Measurements from ENCODE around the gene LIF.
"Not testable (repeated sequence)": the region's sequence is repeated elsewhere in the genome, so short reads cannot be mapped to it uniquely, and the experiment has no call there.

LIF gene

DNA sequence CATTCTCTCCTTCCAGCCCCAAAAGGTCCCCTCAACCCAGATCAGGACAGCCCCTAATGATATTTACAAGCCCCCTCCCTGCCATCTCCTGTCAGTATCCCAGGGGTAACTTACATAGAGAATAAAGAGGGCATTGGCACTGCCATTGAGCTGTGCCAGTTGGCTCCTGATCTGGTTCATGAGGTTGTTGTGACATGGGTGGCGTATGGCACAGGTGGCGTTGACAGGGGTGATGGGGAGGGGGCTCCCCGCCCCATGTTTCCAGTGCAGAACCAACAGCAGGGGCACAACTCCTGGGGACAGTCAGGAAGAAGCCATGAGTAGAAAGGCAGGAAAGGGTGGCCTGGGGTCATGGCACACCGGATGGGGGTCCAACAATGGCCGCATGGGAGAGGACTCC, 1.9 kb downstream of the LIF start:
- DNase-seq (ENCODE audit: low read depth, low spot score), result no peak

DNA sequence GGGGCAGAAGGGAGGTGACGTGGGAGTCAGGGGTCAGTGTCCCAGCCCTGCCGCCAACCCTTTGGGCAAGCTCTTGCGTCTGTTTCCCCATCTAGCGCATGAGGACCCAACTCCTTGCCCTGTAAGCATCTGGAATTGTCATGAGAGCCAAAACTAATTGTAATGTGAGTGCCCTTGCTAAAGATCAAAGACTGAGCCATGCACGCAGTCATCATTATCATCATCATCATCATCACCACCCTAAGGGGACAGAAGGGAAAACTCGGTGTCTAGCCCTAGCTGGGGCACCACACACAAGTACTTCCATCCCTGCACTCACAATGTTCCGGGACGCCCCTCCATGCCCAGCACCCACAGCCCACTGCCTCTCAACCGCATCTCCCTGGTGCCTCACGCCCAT, 2.5 kb downstream of the LIF start:
- no peak for DNase-seq (ENCODE audit: low read depth, low spot score)

DNA sequence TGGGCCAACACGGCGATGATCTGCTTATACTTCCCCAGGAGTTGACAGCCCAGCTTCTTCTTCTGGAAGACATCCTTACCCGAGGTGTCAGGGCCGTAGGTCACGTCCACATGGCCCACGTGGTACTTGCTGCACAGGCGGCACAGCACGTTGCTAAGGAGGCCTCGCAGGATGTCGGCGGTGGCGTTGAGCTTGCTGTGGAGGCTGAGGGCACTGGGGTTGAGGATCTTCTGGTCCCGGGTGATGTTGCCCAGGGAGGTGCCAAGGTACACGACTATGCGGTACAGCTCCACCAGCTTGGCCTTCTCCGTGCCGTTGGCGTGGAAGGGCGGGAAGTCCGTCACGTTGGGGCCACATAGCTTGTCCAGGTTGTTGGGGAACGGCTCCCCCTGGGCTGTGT, 2.9 kb downstream of the LIF start:
- no peak for DNase-seq (ENCODE audit: low read depth, low spot score)

DNA sequence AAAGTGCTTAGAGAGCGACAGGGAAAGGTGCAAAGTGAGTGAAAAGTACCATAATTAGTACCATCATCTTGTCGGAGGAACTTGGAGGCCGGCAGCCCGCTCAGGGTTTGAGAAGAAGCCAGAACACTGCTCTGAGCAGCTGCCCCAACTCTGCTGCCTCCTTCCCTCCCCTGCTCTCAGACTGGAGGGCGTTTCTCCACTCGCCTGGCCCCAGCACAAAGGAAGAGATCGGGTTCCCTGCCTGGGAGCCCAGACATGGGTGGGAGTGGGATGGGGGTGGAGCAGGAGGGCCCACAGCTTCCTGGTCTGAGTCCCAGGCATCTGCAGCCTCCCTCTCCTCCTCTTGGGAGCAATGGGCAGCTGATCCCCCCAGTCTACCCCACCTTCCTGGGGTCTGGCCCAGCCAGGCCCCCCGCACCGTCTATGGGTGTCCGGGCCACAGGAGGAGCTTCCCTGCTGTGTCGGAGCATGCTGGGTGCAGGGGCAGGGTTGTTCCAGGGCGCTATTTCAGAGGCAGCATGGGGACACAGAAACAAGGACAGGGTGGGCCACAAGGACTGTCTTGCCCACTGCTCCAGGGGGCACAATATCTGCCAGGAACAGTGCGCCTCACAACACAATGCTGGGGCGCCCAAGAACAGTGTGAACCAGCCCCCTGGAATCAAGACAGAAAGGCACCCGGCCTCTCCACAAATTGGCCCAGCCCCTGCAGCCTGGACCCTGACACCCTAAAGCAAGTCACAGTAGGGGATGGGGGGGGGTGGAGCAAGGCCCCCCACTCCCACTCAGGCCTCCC, 4.8 kb downstream of the LIF start:
- DNase-seq (ENCODE audit: low read depth, low spot score), result no peak

DNA sequence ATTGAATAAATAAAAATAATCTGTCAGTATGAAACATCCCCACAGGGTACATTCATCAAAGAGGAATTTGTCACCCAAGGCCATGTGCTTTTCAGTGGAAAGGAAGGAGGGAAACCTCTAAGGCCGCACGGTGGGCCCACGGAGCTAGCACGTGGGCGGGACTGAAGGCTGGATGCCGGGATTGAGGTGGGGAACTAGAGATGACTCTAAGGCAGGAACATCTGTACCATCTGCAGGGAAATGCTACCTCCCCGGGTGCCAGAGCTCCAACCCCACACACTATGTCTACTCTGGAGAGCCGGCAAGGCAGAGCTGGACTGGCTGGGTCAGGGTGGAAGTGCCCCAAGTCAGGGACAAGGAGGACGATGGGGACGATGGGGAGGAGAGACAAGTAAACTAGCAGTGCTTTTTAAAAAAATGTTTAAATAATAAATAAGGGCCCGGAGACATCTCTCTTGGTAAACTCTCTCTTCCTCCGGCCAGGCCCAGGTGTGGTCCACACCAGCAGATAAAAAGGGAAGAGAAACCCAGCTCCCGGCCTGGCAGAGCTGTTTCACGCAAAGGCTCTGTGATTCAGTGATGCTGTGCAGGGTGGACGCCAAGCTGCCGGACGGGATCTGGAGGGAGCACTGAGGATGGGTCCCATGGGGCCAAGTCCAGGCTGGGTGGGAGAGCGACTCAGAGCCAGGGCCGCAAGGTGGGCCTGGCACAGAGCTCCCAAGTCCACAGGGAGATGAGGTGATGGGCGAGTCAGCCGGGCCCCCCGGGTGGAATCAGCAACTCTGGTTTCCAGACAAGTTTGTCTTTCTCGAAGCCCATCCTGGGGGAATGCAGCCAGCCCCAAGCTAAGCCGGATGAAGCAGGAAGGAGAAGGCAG, 5.8 kb downstream of the LIF start:
- no peak for DNase-seq (ENCODE audit: low read depth, low spot score)

DNA sequence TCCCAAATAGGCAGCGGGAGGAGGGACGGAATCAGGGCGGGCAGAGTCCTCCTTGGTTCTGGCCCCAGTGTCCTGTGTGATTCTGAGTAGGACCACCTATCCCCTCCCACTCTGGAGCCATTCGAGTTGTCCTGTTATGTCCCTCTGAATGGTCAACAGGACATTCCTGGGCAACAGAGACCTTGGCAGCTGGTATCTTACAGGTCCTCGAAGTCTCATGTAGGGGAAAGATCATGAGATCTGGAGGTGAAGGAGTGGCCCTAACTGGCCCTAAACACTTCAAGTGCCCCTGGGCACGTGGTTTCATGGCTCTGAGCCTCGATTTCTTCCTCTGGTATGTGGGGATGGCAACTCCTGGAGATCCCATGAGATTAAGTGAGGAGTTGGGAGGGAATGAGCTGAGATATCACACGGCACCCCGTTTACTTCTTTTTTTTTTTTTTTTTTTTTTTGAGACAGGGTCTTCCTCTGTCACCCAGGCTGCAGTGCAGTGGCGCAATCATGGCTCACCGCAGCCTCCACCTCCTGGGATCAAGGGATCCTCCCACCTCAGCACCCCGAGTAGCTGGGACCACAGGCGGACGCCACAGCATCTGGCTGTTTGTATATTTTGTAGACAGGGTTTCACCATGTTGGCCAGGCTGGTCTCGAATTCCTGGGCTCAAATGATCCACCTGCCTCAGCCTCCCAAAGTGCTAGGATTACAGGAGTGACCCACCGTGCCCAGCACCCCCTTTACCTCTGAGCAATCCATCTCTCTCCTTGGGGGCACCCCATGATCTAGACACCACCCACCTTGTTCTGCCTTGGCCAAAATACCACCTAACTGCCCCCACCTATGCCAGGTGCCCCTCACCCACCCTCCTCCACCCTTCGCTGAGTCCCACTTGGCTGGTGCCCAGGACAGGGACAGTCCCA, 6.8 kb downstream of the LIF start:
- DNase-seq (ENCODE audit: low read depth, low spot score), result no peak

DNA sequence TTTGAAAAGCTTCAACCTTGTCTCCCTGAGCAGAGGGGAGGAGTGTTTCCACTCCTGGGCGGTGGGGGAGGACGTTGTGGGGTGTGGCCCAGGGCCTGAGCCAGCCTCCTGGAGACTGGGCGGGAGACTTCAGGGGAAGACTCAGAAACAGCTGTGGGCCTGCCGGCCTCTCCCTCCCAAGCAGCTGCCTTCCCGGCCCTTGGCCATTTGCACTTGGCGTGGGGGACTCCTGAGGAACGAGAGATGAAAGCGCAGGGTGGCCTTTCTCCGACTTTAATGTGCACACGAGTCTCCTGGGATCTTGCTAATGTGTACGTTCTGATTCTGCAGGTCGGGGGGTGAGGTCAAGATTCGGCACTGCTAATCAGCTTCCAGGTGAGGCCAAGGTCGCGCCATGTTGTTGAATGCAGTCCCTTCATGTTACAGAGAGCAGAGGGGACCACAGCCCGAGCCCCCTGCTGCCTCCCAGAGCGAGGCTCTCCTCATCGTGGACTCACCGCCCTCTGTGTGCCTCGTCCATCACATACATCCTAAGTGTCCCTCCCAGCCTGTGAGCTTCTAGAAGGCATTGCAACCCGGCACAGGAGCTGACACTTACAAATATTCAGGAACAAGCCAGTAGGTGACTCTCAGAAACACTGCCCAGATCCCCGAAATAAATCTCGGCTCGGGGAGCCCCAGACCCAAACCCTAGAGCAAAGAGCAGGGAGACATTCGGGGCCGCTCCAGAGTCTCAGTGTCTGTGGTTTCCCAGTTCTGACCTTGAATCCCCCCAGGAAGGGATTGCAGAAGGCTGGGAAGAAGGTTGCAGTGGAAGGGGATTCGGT, 7.7 kb downstream of the LIF start:
- no peak for DNase-seq (ENCODE audit: low read depth, low spot score)

DNA sequence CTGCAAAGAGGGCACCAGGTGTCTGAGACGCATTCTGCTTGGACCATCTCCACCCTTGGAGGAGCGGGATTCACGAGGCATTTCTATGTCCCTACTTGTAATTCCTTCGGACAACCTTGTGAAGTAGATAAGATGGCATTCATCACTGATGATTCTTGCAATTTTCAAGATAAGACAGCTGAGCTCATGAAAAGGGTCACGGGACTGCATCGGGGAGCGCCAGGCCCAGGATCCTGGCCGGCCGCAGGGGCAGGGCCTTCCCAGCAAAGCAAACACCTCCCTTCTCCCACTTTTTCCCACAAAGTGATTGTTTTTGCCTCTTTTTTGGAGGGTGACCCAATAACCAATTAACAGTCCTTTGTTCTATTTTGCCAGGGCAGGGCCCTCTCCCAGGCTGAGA, 8.4 kb downstream of the LIF start:
- no peak for DNase-seq (ENCODE audit: low read depth, low spot score)

DNA sequence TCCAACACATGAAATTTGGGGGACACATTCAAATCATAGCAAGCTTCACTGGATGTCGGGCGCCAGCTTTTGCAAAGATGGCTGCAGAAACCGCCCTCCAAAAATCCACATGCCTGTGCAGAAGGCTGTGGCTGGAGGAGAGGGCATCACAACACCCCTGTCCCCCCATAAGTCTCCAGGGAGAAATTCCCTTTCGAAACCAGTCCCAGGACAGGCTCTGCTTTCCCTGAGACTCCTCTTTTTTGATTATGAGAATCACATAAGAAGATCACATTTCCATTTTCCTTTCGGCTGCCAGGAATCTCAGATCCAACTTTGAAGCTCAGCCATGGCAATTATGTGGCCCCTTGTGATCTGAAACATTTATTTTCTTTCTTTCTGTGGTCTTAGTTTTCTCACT, 9.7 kb downstream of the LIF start:
- DNase-seq (ENCODE audit: low read depth, low spot score), result no peak

DNA sequence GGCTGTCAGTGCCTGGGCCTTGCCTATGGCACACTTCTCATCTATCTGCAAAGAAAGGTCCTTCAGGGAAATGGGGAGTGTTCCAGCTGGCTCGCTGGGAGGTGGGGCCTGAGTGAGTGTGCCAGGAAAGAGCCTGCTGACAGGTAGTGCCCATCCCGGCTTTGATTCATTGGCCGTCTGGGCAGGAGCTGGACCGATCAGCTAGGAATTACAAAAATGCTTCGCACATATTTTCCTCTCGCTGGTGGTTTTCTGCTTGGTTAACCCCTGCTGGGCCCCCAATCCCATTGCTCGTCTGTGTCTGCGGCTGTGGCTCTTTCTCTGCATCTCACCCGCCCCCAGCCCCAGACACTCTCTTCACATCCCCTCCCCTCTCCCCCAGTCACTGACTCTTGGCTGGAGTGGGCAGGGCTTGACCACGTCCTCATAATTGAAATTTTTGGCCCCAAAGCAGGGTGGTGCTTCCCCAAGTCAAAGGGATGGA, 10.8 kb downstream of the LIF start:
- DNase-seq (ENCODE audit: low read depth, low spot score), result no peak

DNA sequence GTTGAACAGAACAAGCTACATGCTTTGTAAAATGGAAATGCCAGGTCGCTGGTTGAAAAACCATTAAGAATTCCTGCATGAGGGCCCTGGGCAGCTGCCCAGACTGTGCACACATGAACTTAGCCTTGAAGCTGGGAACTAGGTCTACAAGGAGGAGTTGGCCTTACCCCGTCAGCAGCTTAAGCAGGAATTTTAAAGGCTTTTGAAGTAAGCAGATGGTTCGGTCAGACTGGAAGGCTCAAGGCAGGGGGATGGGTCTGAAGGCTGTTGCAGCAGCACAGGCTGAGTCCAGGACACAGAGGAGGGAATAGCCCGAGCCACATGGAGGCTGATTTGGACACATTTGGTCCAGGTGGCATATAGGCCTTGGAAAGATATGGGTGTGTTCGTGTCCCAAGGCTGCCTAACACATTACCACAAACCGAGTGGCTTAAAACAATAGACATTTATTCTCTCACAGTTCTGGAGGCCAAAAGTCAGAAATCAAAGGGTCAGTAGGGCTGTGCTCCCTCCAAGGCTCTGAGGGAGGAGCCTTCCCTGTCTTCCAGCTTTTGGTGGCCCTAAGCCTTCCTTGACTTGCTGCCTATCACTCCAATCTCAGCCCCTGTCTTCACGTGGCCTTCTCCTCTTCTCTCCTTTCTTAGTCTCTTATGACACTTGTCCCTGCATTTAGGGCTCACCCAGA, 11.6 kb downstream of the LIF start:
- no peak for DNase-seq (ENCODE audit: low read depth, low spot score)

DNA sequence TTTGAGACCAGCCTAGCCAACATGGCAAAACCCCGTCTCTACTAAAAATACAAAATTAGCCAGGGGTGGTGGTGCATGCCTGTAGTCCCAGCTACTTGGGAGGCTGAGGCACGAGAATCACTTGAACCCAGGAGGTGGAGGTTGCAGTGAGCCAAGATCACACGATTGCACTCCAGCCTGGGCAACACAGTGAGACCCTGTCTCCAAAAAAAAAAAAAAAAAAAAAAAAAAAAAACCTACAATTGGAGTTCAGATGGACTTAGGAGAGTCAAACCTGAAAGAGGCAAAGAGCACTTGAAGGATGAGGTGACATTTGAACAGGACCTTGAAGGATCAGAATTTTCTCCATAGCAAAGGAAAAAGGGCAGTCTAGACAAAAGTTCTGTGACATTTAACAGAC, 12.2 kb downstream of the LIF start:
- not testable (repeated sequence) for DNase-seq (ENCODE audit: low read depth, low spot score)

DNA sequence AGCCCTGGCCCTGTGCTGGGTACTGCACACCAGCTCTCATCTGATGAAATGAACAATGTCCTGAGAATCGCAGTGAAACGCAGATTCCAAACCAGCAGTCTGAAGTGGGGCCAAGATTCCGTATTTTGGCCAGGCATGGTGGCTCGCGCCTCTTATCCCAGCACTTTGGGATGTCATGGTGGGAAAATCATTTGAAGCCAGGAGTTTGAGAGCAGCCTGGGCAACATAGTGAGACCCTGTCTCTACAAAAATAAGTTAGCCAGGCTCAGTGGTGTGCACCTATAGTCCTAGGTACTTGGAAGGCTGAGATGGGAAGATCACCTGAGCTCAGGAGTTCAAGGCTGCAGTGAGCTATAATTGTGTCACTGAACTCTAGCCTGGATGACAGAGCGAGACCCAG, 13.0 kb downstream of the LIF start:
- DNase-seq (ENCODE audit: low read depth, low spot score), result no peak

DNA sequence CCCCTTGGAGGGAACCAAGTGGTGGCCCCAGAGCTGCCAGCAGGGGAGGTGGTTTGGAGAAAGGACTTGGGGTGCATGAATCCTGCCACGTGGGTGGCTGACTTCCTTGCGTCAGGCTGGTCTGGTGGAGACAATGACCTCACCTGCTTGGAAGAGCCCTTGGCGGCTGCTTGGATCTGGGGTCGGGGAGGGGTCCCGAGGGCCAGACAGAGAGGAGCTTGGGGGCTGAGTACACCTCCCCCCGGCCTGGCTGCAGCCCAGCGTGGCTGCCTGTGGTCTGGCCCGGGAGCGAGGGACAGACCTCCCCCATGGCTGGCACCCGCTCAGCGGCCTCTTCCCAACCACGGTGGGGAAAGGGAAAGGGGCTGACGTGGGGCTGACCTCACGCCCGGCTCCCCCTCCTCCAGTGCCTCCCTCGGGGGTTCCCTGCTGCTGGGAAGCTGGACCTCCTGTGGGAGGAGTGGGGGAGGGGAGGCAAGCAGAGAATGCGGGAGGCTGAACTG, 13.8 kb downstream of the LIF start:
- DNase-seq (ENCODE audit: low read depth, low spot score), result no peak

DNA sequence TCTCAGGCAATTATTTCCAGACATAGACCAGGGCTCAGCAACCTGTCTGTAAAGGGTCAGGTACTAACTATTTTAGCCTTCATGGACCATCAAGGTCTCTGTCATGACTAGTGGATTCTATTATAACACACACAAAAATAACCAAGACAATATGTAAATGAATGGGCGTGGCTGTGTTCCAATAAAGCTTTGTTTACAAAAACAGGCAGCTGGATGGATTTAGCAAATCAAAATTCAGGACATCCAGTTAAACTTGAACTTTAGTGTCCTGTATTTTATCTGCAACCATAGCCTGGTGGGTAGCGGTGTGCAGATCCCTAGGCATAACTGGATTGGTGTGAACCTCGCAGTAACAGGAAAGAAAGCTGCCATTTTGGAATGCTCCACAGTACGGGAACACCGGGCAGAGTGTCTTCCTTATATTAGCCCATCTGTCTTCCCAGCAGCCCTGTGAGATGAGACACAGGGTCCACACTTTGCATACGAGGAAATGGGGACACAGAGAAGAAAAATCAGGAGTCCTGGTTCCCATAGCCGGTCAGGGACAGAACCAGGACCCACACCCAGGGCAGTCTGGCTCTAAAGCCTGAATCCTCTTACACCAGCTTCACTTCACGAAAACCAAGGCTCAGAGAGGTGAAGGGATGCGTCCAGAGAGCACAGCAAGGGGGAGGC, 15.6 kb downstream of the LIF start:
- DNase-seq (ENCODE audit: low read depth, low spot score), result no peak

DNA sequence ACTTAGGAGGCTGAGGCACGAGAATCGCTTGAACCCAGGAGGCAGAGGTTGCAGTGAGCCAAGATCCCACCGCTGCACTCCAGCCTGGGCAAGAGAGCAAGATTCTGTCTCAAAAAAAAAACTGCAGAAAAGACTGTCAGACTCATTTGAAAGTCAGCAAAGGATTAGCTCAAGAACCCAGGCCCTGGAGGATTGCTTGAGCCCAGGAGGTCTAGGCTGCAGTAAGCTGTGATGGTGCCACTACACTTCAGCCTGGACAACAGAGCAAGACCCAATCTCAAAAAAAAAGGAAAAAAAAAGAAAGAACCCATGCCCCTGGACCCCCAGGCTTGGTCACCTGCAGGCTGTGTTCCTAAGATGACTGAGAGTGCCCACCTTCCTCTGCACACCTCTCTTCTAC, 16.2 kb downstream of the LIF start:
- DNase-seq (ENCODE audit: low read depth, low spot score), result no peak

DNA sequence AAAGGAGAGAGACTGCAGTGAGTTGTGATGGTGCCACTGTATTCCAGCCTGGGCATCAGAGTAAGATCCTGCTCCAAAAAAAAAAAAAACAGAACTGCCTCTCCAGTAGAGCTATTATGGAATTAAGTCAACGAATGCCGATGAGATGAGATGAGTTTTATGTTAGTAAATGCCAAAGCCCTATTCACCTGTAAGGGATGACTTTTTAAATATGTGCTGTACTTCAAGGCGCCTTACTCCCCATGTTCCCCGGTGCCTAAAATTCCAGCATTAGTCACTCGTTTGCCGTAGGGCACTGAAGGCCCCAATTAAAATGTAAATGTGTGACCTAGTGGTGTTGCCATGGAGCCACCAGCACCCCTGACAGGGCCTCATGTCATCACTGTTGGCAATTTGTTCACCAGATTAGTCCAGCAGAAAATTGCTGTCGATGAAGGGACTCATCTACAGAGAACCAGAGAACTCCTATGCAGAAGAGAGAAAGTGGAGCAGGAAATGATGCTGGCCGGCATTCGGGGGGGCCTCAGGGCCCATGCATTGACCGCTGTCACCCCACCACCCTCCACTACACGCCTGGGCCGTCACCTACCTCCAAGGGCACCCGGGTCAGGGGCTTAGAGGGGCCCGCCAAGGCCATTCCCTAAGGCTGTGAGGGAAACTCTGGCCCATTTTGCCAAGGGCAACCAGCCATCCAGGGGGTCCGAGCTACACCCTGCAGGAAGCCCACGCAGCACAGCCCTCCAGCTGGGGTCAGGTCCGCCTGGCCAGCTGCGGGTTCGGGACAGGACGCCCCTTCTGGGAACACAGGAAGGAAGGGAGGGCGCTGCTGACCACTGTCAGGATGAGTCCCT, 17.8 kb downstream of the LIF start:
- DNase-seq (ENCODE audit: low read depth, low spot score), result no peak

DNA sequence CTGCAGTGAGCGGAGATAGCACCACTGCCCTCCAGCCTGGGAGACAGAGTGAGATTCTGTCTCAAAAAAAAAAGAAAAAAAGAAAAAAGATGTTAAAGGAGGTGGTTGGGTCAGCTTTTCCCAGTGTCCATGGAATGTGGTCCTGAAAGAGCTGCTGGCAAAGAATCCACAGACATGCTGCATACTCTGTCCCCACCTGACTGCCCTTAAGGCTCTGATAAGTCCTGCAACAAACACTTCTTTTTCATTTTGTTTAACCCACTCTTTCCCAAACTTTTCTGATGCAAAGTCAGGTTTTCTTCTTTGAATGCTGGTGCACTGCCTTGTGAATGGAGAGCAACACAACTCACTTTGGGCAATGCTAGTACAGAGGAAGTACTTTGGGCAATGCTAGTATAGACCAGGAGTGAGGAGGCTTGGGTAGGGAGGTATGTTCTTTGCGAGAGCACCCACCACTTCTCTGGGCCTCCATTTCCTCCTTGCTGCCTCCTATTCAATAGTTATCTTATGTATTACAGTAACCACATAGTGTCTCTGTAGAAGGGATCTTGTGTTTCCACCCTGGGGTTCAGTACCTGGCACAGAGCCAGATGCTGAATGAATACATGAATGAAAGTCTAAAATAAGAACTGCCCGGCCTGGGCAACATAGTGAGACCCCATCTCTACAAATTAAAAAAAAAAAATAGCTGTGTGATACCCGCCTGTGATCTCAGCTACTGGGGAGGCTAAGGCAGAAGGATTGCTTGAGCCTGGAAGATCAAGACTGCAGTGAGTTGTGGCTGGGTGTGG, 18.9 kb downstream of the LIF start:
- DNase-seq (ENCODE audit: low read depth, low spot score), result no peak

All from smooth muscle cell of the brain vasculature (primary cell).